H1 (cell line): Measurements from ENCODE around the gene BCAP31. TPM values are rescaled to one million over a fixed set of nuclear protein-coding genes. Genes with fewer than 3 reads are reported as not detected.

Source experiments
- CTCF ChIA-PET: fragments of 300-600 bp; sonication (Branson Sonifier 250); formaldehyde crosslinking; loops from one replicate; lab custom pipeline; 2021; ENCODE audit not compliant: partially characterized antibody; lab: Charles Lee
- POLR2A ChIA-PET: fragments of 300-600 bp; sonication (Branson Sonifier 250); formaldehyde crosslinking; loops from one replicate; lab custom pipeline; 2021; ENCODE audit warnings: inconsistent platforms; ENCODE audit not compliant: partially characterized antibody; lab: Charles Lee
- DNase-seq, 2 experiments: peaks; one replicate each; pipeline versions ENCODE4 v3.0.0 to v3.0.0-alpha.2; 2010 to 2022; ENCODE audit warnings: low spot score in 2 of 2, low read depth in 1 of 2, mixed read lengths in 1 of 2
- FAIRE-seq: peaks from 2 replicates; lab custom pipeline; 2011; peaks lifted over from hg19 to GRCh38; lab: Jason Lieb, UNC
- H2AFZ ChIP-seq: 2 replicates; pipeline ENCODE4 v1.8.1; 2012; ENCODE audit warnings: low read length, inconsistent platforms
- H2AK5ac ChIP-seq: 2 replicates; pipeline ENCODE4 v1.6.1; 2013; ENCODE audit warnings: low read depth, low read length
- H2BK120ac ChIP-seq: replicated peaks from 2 replicates; pipeline ENCODE3; 2013; ENCODE audit warnings: low read depth, low read length, inconsistent platforms
- H2BK12ac ChIP-seq: 2 replicates; pipeline ENCODE4 v1.6.1; 2013; ENCODE audit warnings: low read depth, low read length
- H2BK15ac ChIP-seq: 2 replicates; pipeline ENCODE4 v1.6.1; 2013; ENCODE audit warnings: low read length
- H2BK20ac ChIP-seq: 2 replicates; pipeline ENCODE4 v1.6.1; 2013; ENCODE audit warnings: low read length
- H2BK5ac ChIP-seq: 2 replicates; pipeline ENCODE4 v1.6.1; 2013; ENCODE audit warnings: low read depth, low read length
- H3K14ac ChIP-seq: 2 replicates; pipeline ENCODE4 v1.6.1; 2013; ENCODE audit warnings: inconsistent platforms; ENCODE audit not compliant: insufficient read length
- H3K18ac ChIP-seq: 2 replicates; pipeline ENCODE4 v1.6.1; 2013; ENCODE audit warnings: low read length; ENCODE audit errors: extremely low read depth
- H3K23ac ChIP-seq: 2 replicates; pipeline ENCODE4 v1.6.1; 2013; ENCODE audit warnings: inconsistent platforms; ENCODE audit not compliant: insufficient read length
- H3K23me2 ChIP-seq: 2 replicates; pipeline ENCODE4 v1.6.1; 2013; ENCODE audit warnings: low read depth, low read length
- H3K27ac ChIP-seq: 2 replicates; pipeline ENCODE4 v1.6.1; 2011; ENCODE audit warnings: low read depth, low read length, inconsistent platforms
- H3K27me3 ChIP-seq, 4 experiments: replicated peaks in 1 of 4; 1 replicate in 1 of 4; 2 replicates in 3 of 4; pipeline versions ENCODE4 v1.6.1 to v1.8.1; 2011 to 2013; ENCODE audit warnings: low read length in 3 of 4, mild to moderate bottlenecking in 3 of 4, inconsistent platforms in 2 of 4, mixed read lengths in 2 of 4, moderate library complexity in 1 of 4; ENCODE audit not compliant: control insufficient read depth in 3 of 4, insufficient read depth in 3 of 4; ENCODE audit errors: extremely low read depth in 1 of 4
- H3K36me3 ChIP-seq, 4 experiments: 2 replicates each; pipeline versions ENCODE4 v1.6.1 to v1.8.1; 2011 to 2013; ENCODE audit warnings: mild to moderate bottlenecking in 4 of 4, low read length in 3 of 4, moderate library complexity in 2 of 4, control low read depth in 1 of 4, inconsistent platforms in 1 of 4; ENCODE audit not compliant: insufficient read depth in 4 of 4, control insufficient read depth in 2 of 4
- H3K4ac ChIP-seq: replicated peaks from 2 replicates; pipeline ENCODE3; 2013; ENCODE audit warnings: low read length, low read depth, mixed read lengths, inconsistent platforms; ENCODE audit not compliant: insufficient read length
- H3K4me1 ChIP-seq, 4 experiments: replicated peaks in 1 of 4; 1 replicate in 1 of 4; 2 replicates in 3 of 4; pipeline versions ENCODE4 v1.6.1 to v1.8.1; 2011 to 2013; ENCODE audit warnings: low read length in 3 of 4, inconsistent platforms in 2 of 4, mixed read lengths in 1 of 4; ENCODE audit not compliant: insufficient read depth in 4 of 4, control insufficient read depth in 3 of 4
- H3K4me2 ChIP-seq, 2 experiments: 2 replicates each; pipeline versions ENCODE4 v1.6.1 to v1.8.1; 2011 to 2013; ENCODE audit warnings: low read depth in 2 of 2, low read length in 2 of 2, control low read depth in 1 of 2, inconsistent platforms in 1 of 2, mild to moderate bottlenecking in 1 of 2; ENCODE audit not compliant: insufficient read depth in 1 of 2
- H3K4me3 ChIP-seq, 4 experiments: fragments of 200-600, 300-600 bp in 1 of 4; sonication (generic), shearing (Covaris generic), sonication (Bioruptor Twin) in 1 of 4; 2 replicates each; pipeline versions ENCODE4 v1.5.1 to v1.8.1; 2011 to 2016; ENCODE audit warnings: low read length in 4 of 4, low read depth in 3 of 4, control low read depth in 2 of 4, inconsistent platforms in 2 of 4, mild to moderate bottlenecking in 2 of 4, mixed read lengths in 1 of 4, moderate library complexity in 1 of 4; ENCODE audit not compliant: insufficient read depth in 2 of 4; ENCODE audit errors: extremely low read depth in 1 of 4
- H3K56ac ChIP-seq: replicated peaks from 2 replicates; pipeline ENCODE3; 2013; ENCODE audit warnings: low read depth, mild to moderate bottlenecking, mixed read lengths, low read length, inconsistent platforms; ENCODE audit not compliant: insufficient read length
- H3K79me1 ChIP-seq: 2 replicates; pipeline ENCODE4 v1.6.1; 2013; ENCODE audit warnings: low read depth, low read length, control low read depth
- H3K79me2 ChIP-seq, 2 experiments: 2 replicates each; pipeline versions ENCODE4 v1.6.1 to v1.8.1; 2012 to 2013; ENCODE audit warnings: low read length in 2 of 2, mild to moderate bottlenecking in 2 of 2, inconsistent platforms in 1 of 2; ENCODE audit not compliant: insufficient read depth in 2 of 2, control insufficient read depth in 1 of 2
- H3K9ac ChIP-seq, 4 experiments: replicated peaks in 1 of 4; 1 replicate in 1 of 4; 2 replicates in 3 of 4; pipeline versions ENCODE4 v1.6.1 to v1.8.1; 2011 to 2013; ENCODE audit warnings: low read depth in 3 of 4, low read length in 3 of 4, control low read depth in 2 of 4, mild to moderate bottlenecking in 2 of 4, moderate library complexity in 2 of 4, inconsistent platforms in 1 of 4; ENCODE audit errors: extremely low read depth in 1 of 4
- H3K9me3 ChIP-seq, 2 experiments: 2 replicates each; pipeline versions ENCODE4 v1.6.1 to v1.8.1; 2012 to 2013; ENCODE audit warnings: mild to moderate bottlenecking in 2 of 2, moderate library complexity in 2 of 2, control low read depth in 1 of 2, inconsistent platforms in 1 of 2, low read depth in 1 of 2, low read length in 1 of 2, mixed read lengths in 1 of 2; ENCODE audit not compliant: insufficient read depth in 2 of 2
- H4K20me1 ChIP-seq, 2 experiments: replicated peaks in 1 of 2; 2 replicates each; pipeline versions ENCODE3 to v1.8.1; 2011 to 2013; ENCODE audit warnings: inconsistent platforms in 2 of 2, low read length in 2 of 2, mild to moderate bottlenecking in 1 of 2; ENCODE audit not compliant: insufficient read depth in 2 of 2, control insufficient read depth in 1 of 2
- H4K5ac ChIP-seq: 2 replicates; pipeline ENCODE4 v1.6.1; 2013; ENCODE audit warnings: low read length, low read depth, mixed read lengths, inconsistent platforms; ENCODE audit not compliant: insufficient read length
- H4K8ac ChIP-seq: 2 replicates; pipeline ENCODE4 v1.8.0; 2013; ENCODE audit warnings: mild to moderate bottlenecking, moderate library complexity, low read length, inconsistent platforms; ENCODE audit not compliant: insufficient read depth; ENCODE audit errors: extremely low read depth
- H4K91ac ChIP-seq: replicated peaks from 2 replicates; pipeline ENCODE3; 2013; ENCODE audit warnings: low read length, mixed read lengths, inconsistent platforms; ENCODE audit not compliant: insufficient read length
- CTCF ChIP-seq, 3 experiments: IDR thresholded peaks; 1 replicate in 2 of 3; 2 replicates in 1 of 3; pipeline versions ENCODE4 v1.5.1 to v1.6.1; 2011; ENCODE audit warnings: low read length in 3 of 3, mild to moderate bottlenecking in 3 of 3, inconsistent platforms in 2 of 3, low read depth in 1 of 3, moderate library complexity in 1 of 3; ENCODE audit not compliant: insufficient read depth in 1 of 3; ENCODE audit errors: control extremely low read depth in 1 of 3
- NRF1 ChIP-seq: IDR thresholded peaks from 2 replicates; pipeline ENCODE4 v1.6.1; 2011; ENCODE audit warnings: mild to moderate bottlenecking, low read depth, low read length, improper control_type of control experiment
- RNF2 ChIP-seq: fragments of 200-900, 300-1000 bp; sonication (generic); IDR thresholded peaks from 2 replicates; pipeline ENCODE4 v1.7.1; 2016; ENCODE audit warnings: borderline replicate concordance, low read depth, mild to moderate bottlenecking, antibody characterized with exemption, low read length; ENCODE audit not compliant: poor library complexity, severe bottlenecking; ENCODE audit errors: missing control alignments
- SIX5 ChIP-seq: IDR thresholded peaks from 2 replicates; pipeline ENCODE4 v1.6.1; 2011; ENCODE audit warnings: mild to moderate bottlenecking, low read depth, low read length
- SP1 ChIP-seq: IDR thresholded peaks from 2 replicates; pipeline ENCODE4 v1.6.1; 2011; ENCODE audit warnings: low read depth, low read length
- SP2 ChIP-seq: IDR thresholded peaks from 2 replicates; pipeline ENCODE4 v1.6.1; 2012; ENCODE audit warnings: mild to moderate bottlenecking, low read length, inconsistent platforms
- SRF ChIP-seq: IDR thresholded peaks from 2 replicates; pipeline ENCODE4 v1.6.1; 2011; ENCODE audit warnings: mild to moderate bottlenecking, low read depth, low read length, moderate library complexity
- USF2 ChIP-seq: IDR thresholded peaks from 2 replicates; pipeline ENCODE4 v1.6.1; 2011; ENCODE audit warnings: low read length, improper control_type of control experiment
- YY1 ChIP-seq: IDR thresholded peaks from 2 replicates; pipeline ENCODE4 v1.6.1; 2011; ENCODE audit warnings: low read depth, mild to moderate bottlenecking, low read length
- WGBS, 2 experiments: shearing (Covaris generic) in 1 of 2; methylation state at CpG; one replicate each; pipeline versions ENCODE4 v1.1.6 to v1.1.7; 2013 to 2015; ENCODE audit warnings: low lambda C conversion rate in 2 of 2, mixed read lengths in 2 of 2, inconsistent platforms in 1 of 2, low coverage in 1 of 2, missing lambda C conversion rate in 1 of 2; ENCODE audit not compliant: insufficient replicate concordance in 2 of 2, insufficient coverage in 1 of 2, insufficient read length in 1 of 2; ENCODE audit errors: extremely low coverage in 1 of 2, missing lambda C conversion rate in 1 of 2; 5-methylcytosine and 5-hydroxymethylcytosine counted together
- polyA plus RNA-seq, 7 experiments: library from polyadenylated mRNA; depleted of rRNA in 3 of 7; stranded (reverse) in 5 of 7; unstranded in 2 of 7; fragments of >200 nt in 5 of 7; fragments of 200-250 nt in 2 of 7; gene quantifications; 1 replicate in 5 of 7; 2 replicates in 1 of 7; 4 replicates in 1 of 7; pipeline versions ENCODE4 v1.2.1 to v1.2.3, GENCODE V29; 2011 to 2013; ENCODE audit warnings: missing spikeins in 2 of 7, mixed read lengths in 2 of 7
- total RNA-seq: library from RNA; stranded (reverse); fragmentation: NEBNext Ultra II Directional; extraction: Animal tissue kit (Norgen Biotek cat#: 25700); gene quantifications from 2 replicates; pipeline ENCODE4 v1.2.1, GENCODE V29; 2021

Gene BCAP31
- total and polyA plus RNA-seq, 2 of the 8 experiments (the other 6 are each of a cell fraction or from before 2014, with no cell fraction given): 136 to 159 TPM

GRCh38 chrX:153686711-153687110 is 37.5 kb downstream of the BCAP31 start:
- Histone ChIP-seq H3K36me3 (peaks cover 0 to 16% (median 0%) of the 10 kb centered on the region in 4 experiments; a peak in 1 of 8 replicates), H4K20me1 (peaks cover 2 to 3% of the 10 kb centered on the region in 2 experiments), H3K4ac (no peak overlapping the region), H4K5ac (no peak overlapping the region), H2BK12ac (0 out of 2 replicates have a peak overlapping the region, but pooled peaks have one; percentile 50), H3K4me3 (peak overlapping the region in 1 of 4 experiments; percentile 55; a peak in 1 of 8 replicates), H2BK15ac (no peak overlapping the region), H3K23me2 (no peaks in the 10 kb centered on the region), H2AFZ (no peak overlapping the region), H3K18ac (no peak overlapping the region; the same call in 1 of the 2 replicates), H3K4me1 (peaks cover 0 to 27% (median 11%) of the 10 kb centered on the region in 4 experiments; a peak in 6 of 7 replicates), H2AK5ac (no peak overlapping the region), H3K27me3 (no peaks in the 10 kb centered on the region), H3K9me3 (peaks cover 4 to 5% of the 10 kb centered on the region in 2 experiments; a peak in 2 of 4 replicates), H4K8ac (peak overlapping the region; percentile 51; the same call in 1 of the 2 replicates), H2BK5ac (no peak overlapping the region), H3K9ac (peak overlapping the region in 2 of 4 experiments; percentile 5 to 63; a peak in 1 of 7 replicates), H3K56ac (no peak overlapping the region), H3K79me2 (peaks cover 0 to 13% of the 10 kb centered on the region in 2 experiments; a peak in 3 of 4 replicates), H3K27ac (no peak overlapping the region), H2BK120ac (no peak overlapping the region), H3K79me1 (no peaks in the 10 kb centered on the region; the same call in 1 of the 2 replicates), H4K91ac (no peak overlapping the region), H3K23ac (no peak overlapping the region), H3K14ac (no peak overlapping the region), H3K4me2 (peak overlapping the region; percentile 45 to 57), H2BK20ac (no peak overlapping the region)
- ChIA-PET CTCF (interaction anchor here (1.0 to 2.1 kb wide), 9 partner anchors 8 to 147 kb away, joined by 3 to 10 read pairs (median 5); no protein-coding TSS in a partner anchor), POLR2A (interaction anchor here (1.0 to 2.3 kb wide), 8 partner anchors 8 to 109 kb away, joined by 3 to 11 read pairs (median 4); partner anchors contain the start of genes BCAP31 and PNCK)
- WGBS, 2 experiments: no CpG with 5 or more reads among the region's 9 CpGs
- FAIRE-seq (no peak), DNase-seq (peak in 1 of 2 experiments; percentile 48)
- TF ChIP-seq NRF1 (no peak), RNF2 (no peak), SIX5 (no peak), SP1 (no peak), SRF (no peak), USF2 (no peak), YY1 (no peak), SP2 (no peak), CTCF (IDR thresholded peaks at IDR 0.05; ENCODE audit: control extremely low read depth in 1 of 3, insufficient read depth in 1 of 3, low read depth in 1 of 3, low read length in 3 of 3) (no peak)
